Endothelial cell of umbilical vein (primary cell): ENCODE measurements around the gene GNPTAB. TPM values are rescaled to one million over a fixed set of nuclear protein-coding genes. Genes with fewer than 3 reads are reported as not detected.

ENCODE experiments used
- BruUV-seq: library from RNA; stranded (reverse); fragments of 400-500 nt; replicated peaks from 2 replicates; lab custom pipeline; 2021; lab: Mats Ljungman, UMichigan
- CTCF ChIA-PET: fragments of 300-600, 350-600 bp; sonication (Branson Sonifier 250); formaldehyde crosslinking; loops from one replicate; lab custom pipeline; 2021; ENCODE audit warnings: antibody characterized with exemption, inconsistent platforms; lab: Charles Lee
- POLR2A ChIA-PET: fragments of 300-600, 350-600 bp; sonication (Branson Sonifier 250); formaldehyde crosslinking; loops from one replicate; lab custom pipeline; 2021; ENCODE audit warnings: antibody characterized with exemption, inconsistent platforms; lab: Charles Lee
- DNase-seq: peaks from one replicate; pipeline ENCODE4 v3.0.0-alpha.2; 2011; ENCODE audit warnings: low read depth, low spot score
- FAIRE-seq: peaks from 2 replicates; lab custom pipeline; 2011; peaks lifted over from hg19 to GRCh38; lab: Jason Lieb, UNC
- H2AFZ ChIP-seq: 2 replicates; pipeline ENCODE4 v1.6.0; 2012; ENCODE audit warnings: low read depth, low read length, control low read depth, inconsistent platforms
- H3K27ac ChIP-seq: 2 replicates; pipeline ENCODE4 v1.5.1; 2011; ENCODE audit warnings: low read depth, mild to moderate bottlenecking, control low read depth, low read length, moderate library complexity; ENCODE audit not compliant: insufficient read depth
- H3K27me3 ChIP-seq, 2 experiments: 2 replicates each; pipeline versions ENCODE4 v1.6.0 to v1.6.1; 2011; ENCODE audit warnings: low read length in 2 of 2, mixed read lengths in 1 of 2; ENCODE audit not compliant: control insufficient read depth in 2 of 2, insufficient read depth in 2 of 2
- H3K36me3 ChIP-seq, 2 experiments: 2 replicates in 1 of 2; 3 replicates in 1 of 2; pipeline ENCODE4 v1.5.1; 2011; ENCODE audit warnings: low read length in 2 of 2, mild to moderate bottlenecking in 1 of 2, moderate library complexity in 1 of 2; ENCODE audit not compliant: control insufficient read depth in 2 of 2, insufficient read depth in 2 of 2; ENCODE audit errors: extremely low read depth in 1 of 2
- H3K4me1 ChIP-seq: 3 replicates; pipeline ENCODE4 v1.5.1; 2011; ENCODE audit warnings: mild to moderate bottlenecking, low read length; ENCODE audit not compliant: control insufficient read depth, insufficient read depth; ENCODE audit errors: extremely low read depth
- H3K4me2 ChIP-seq: 2 replicates; pipeline ENCODE4 v1.6.1; 2011; ENCODE audit warnings: low read length, control low read depth, mixed read lengths; ENCODE audit not compliant: insufficient read depth
- H3K4me3 ChIP-seq, 3 experiments: fragments of 200-600 bp in 1 of 3; sonication (generic), shearing (Covaris generic) in 1 of 3; replicated peaks in 1 of 3; 2 replicates each; pipeline ENCODE4 v1.5.1; 2011 to 2016; ENCODE audit warnings: control low read depth in 3 of 3, low read length in 3 of 3, mild to moderate bottlenecking in 2 of 3, inconsistent platforms in 1 of 3, low read depth in 1 of 3, moderate library complexity in 1 of 3; ENCODE audit not compliant: insufficient read depth in 1 of 3
- H3K79me2 ChIP-seq: 2 replicates; pipeline ENCODE4 v1.6.0; 2012; ENCODE audit warnings: low read length, inconsistent platforms; ENCODE audit not compliant: control insufficient read depth, insufficient read depth
- H3K9ac ChIP-seq: replicated peaks from 2 replicates; pipeline ENCODE3; 2011; ENCODE audit warnings: low read length, control low read depth; ENCODE audit not compliant: insufficient read depth; ENCODE audit errors: extremely low read depth
- H3K9me1 ChIP-seq: replicated peaks from 3 replicates; pipeline ENCODE4 v1.6.0; 2011; ENCODE audit warnings: mild to moderate bottlenecking, low read length; ENCODE audit not compliant: control insufficient read depth, insufficient read depth; ENCODE audit errors: extremely low read depth
- H3K9me3 ChIP-seq: replicated peaks from 2 replicates; pipeline ENCODE4 v1.5.1; 2012; ENCODE audit warnings: low read length, inconsistent platforms; ENCODE audit not compliant: control insufficient read depth, insufficient read depth
- H4K20me1 ChIP-seq: replicated peaks from 2 replicates; pipeline ENCODE3; 2011; ENCODE audit warnings: mild to moderate bottlenecking, low read length; ENCODE audit not compliant: control insufficient read depth, insufficient read depth; ENCODE audit errors: extremely low read depth
- EZH2 ChIP-seq: IDR thresholded peaks from 2 replicates; pipeline ENCODE4 v1.6.1; 2012; ENCODE audit warnings: borderline replicate concordance, low read depth, mild to moderate bottlenecking, moderate library complexity, low read length, inconsistent platforms; ENCODE audit not compliant: severe bottlenecking
- FOS ChIP-seq: IDR thresholded peaks from 2 replicates; pipeline ENCODE4 v1.6.1; 2011; ENCODE audit warnings: mild to moderate bottlenecking, low read length, moderate library complexity, borderline replicate concordance; ENCODE audit not compliant: insufficient read depth
- GATA2 ChIP-seq: IDR thresholded peaks from 2 replicates; pipeline ENCODE4 v1.7.0; 2011; ENCODE audit warnings: low read depth, mild to moderate bottlenecking, moderate library complexity, mixed read lengths, low read length; ENCODE audit not compliant: insufficient read length, insufficient read depth
- JUN ChIP-seq: IDR thresholded peaks from 2 replicates; pipeline ENCODE4 v1.6.1; 2011; ENCODE audit warnings: borderline replicate concordance, low read depth; ENCODE audit not compliant: insufficient read length, insufficient read depth
- MYC ChIP-seq: IDR thresholded peaks from one replicate; pipeline ENCODE4 v1.6.1; 2011; ENCODE audit warnings: mild to moderate bottlenecking, low read depth, low read length
- POLR2A ChIP-seq: IDR thresholded peaks from 2 replicates; pipeline ENCODE4 v1.6.1; 2012; ENCODE audit warnings: low read depth, mild to moderate bottlenecking, control low read depth, low read length
- POLR2AphosphoS5 ChIP-seq: IDR thresholded peaks from 2 replicates; pipeline ENCODE4 v1.6.1; 2012; ENCODE audit warnings: low read depth, mild to moderate bottlenecking, control low read depth, low read length, moderate library complexity; ENCODE audit not compliant: insufficient read depth
- dilution Hi-C: fragments of 300-500 bp; cut with MboI; formaldehyde crosslinking; loops from one replicate; pipeline ENCODE4 v1.15.0; 2019; ENCODE audit warnings: low sequenced_read_pairs; ENCODE audit not compliant: extremely low pct_ligation_motif_present
- intact Hi-C: fragments of 100-400 bp; cut with micrococcal nuclease; formaldehyde crosslinking; loops from one replicate; pipeline ENCODE4 v1.10.0; 2022
- polyA plus RNA-seq, 4 experiments: library from polyadenylated mRNA; depleted of rRNA in 3 of 4; stranded (reverse) in 3 of 4; unstranded in 1 of 4; fragments of >200 nt; gene quantifications; 2 replicates each; pipeline versions ENCODE4 v1.2.1 to v1.2.3, GENCODE V29; 2011 to 2012; ENCODE audit warnings: missing spikeins in 1 of 4
- total RNA-seq: library from RNA; stranded (reverse); gene quantifications from 2 replicates; pipeline ENCODE4 v1.2.3, GENCODE V29; 2021
- TF ChIP-seq, protein P1 (sequence below): IDR thresholded peaks from 2 replicates; pipeline ENCODE4 v1.6.1; 2011; ENCODE audit not compliant: insufficient read depth, insufficient read length
- TF ChIP-seq, protein P2 (sequence below), 2 donors: IDR thresholded peaks; 1 replicate in 1 of 2; 2 replicates in 1 of 2; pipeline ENCODE4 v1.5.1; 2011; ENCODE audit warnings: low read length in 2 of 2, mild to moderate bottlenecking in 2 of 2, moderate library complexity in 2 of 2, control low read depth in 1 of 2, inconsistent platforms in 1 of 2, low read depth in 1 of 2; ENCODE audit not compliant: insufficient read depth in 1 of 2; ENCODE audit errors: extremely low read depth in 1 of 2

GNPTAB gene
- total and polyA plus RNA-seq, 2 donors (not counting 3 experiments of a cell fraction or from before 2014, with no cell fraction given): 15.6 to 39.5 TPM

DNA sequence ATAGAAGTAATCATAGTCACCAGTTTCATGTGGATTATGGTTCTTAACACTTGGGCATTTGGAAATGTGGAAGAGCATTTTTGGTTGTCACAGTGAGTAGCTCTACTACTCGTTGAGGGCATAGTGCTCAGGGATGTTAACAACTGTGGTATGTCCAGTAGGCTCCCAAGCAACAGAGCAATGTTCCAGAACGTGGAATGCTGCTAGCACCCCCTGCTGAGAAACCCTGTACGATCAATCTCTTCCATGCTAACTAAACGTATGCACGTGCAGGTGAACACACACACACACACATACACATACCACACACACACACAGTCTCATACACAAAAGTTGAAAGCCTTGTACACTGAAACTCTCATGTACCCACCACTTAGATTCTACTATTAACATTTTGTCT, 16.6 kb upstream of the GNPTAB start:
- Histone ChIP-seq H3K9me3 (no peaks in the 10 kb centered on the region), H3K9me1 (no peaks in the 10 kb centered on the region), H3K9ac (no peak overlapping the region), H3K79me2 (no peaks in the 10 kb centered on the region), H4K20me1 (no peaks in the 10 kb centered on the region), H3K4me2 (no peak overlapping the region), H3K36me3 (no peaks in the 10 kb centered on the region), H3K27me3 (no peaks in the 10 kb centered on the region), H3K27ac (no peak overlapping the region), H3K4me1 (no peaks in the 10 kb centered on the region), H3K4me3 (no peak overlapping the region), H2AFZ (no peak overlapping the region)
- no peak for FAIRE-seq
- dilution Hi-C loops: no loop called here
- no peak for DNase-seq
- intact Hi-C loops: no loop called here
- POLR2A ChIA-PET: no interaction called here
- CTCF ChIA-PET: interaction anchor here (1.1 kb wide), 1 partner anchor 8 kb away, joined by 3 read pairs; no protein-coding TSS in a partner anchor
- no TSS peak for BruUV-seq
- TF ChIP-seq EZH2 (no peak), MYC (no peak), FOS (no peak), GATA2 (no peak), JUN (no peak), POLR2AphosphoS5 (no peak), POLR2A (no peak)
- TF ChIP-seq, protein P1, sequence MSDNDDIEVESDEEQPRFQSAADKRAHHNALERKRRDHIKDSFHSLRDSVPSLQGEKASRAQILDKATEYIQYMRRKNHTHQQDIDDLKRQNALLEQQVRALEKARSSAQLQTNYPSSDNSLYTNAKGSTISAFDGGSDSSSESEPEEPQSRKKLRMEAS: no peak
- TF ChIP-seq, protein P2, sequence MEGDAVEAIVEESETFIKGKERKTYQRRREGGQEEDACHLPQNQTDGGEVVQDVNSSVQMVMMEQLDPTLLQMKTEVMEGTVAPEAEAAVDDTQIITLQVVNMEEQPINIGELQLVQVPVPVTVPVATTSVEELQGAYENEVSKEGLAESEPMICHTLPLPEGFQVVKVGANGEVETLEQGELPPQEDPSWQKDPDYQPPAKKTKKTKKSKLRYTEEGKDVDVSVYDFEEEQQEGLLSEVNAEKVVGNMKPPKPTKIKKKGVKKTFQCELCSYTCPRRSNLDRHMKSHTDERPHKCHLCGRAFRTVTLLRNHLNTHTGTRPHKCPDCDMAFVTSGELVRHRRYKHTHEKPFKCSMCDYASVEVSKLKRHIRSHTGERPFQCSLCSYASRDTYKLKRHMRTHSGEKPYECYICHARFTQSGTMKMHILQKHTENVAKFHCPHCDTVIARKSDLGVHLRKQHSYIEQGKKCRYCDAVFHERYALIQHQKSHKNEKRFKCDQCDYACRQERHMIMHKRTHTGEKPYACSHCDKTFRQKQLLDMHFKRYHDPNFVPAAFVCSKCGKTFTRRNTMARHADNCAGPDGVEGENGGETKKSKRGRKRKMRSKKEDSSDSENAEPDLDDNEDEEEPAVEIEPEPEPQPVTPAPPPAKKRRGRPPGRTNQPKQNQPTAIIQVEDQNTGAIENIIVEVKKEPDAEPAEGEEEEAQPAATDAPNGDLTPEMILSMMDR (IDR thresholded peaks at IDR 0.05; ENCODE audit: extremely low read depth in 1 of 2, insufficient read depth in 1 of 2, low read depth in 1 of 2, low read length in 2 of 2): no peak
